Stomach (tissue), 4 donors: Measurements from ENCODE around the gene TNFSF18.

Experiments
- CTCF ChIP-seq, 7 experiments: fragments of 450-650 bp in 4 of 7; fragments of 200-600 bp in 3 of 7; sonication (generic) in 3 of 7; IDR thresholded peaks; one replicate each; pipeline ENCODE4 v1.5.1; 2016 to 2019; ENCODE audit warnings: antibody characterized with exemption in 7 of 7, control low read depth in 2 of 7, mild to moderate bottlenecking in 1 of 7
- EP300 ChIP-seq: sonication (generic); formaldehyde crosslinking; IDR thresholded peaks from one replicate; pipeline ENCODE4 v1.6.1; 2017; ENCODE audit warnings: antibody characterized with exemption
- POLR2AphosphoS5 ChIP-seq, 3 donors: sonication (generic); formaldehyde crosslinking; IDR thresholded peaks; one replicate each; pipeline ENCODE4 v1.6.1; 2016; ENCODE audit warnings: antibody characterized with exemption in 3 of 3

DNA sequence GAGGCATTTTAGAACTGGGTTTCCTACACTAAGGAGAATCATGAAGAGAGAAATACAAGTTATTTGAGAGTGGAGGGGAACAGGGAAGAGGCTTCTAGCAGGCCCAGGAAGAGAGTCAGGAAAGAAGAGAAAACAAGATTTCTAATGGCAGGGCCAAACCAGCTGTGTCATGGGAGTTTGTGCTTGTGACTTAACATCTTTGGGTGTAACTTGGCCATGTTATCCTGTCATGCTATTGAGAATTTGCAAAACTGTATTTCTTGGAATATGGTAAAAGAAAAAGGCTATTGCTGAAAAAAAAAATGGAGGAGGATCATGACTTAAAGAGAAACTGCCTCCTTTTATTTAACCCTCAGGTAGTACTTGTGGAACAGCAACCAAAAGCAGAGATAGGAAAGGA lies 47.4 kb upstream of the TNFSF18 start:
- TF ChIP-seq CTCF (IDR thresholded peaks at IDR 0.05): no peak
- TF ChIP-seq EP300: no peak
- TF ChIP-seq POLR2AphosphoS5 (IDR thresholded peaks at IDR 0.05): no peak
